ENCODE measurements around the gene AGTR2. TPM values are rescaled to one million over a fixed set of nuclear protein-coding genes. Genes with fewer than 3 reads are reported as not detected.

AGTR2 gene
- total and polyA plus RNA-seq, 2 of the 4 experiments (the other 2 are of a cell fraction) = not detected

- Histone ChIP-seq H3K79me1 (ENCODE audit: low read depth in 1 of 2, low read length in 2 of 2) (no peaks in the 10 kb centered on the region), H4K91ac (ENCODE audit: insufficient read depth, low read depth, low read length) (no peak overlapping the region), H3K4ac (ENCODE audit: low read depth, low read length) (no peak overlapping the region), H2AK5ac (ENCODE audit: low read depth, low read length) (no peak overlapping the region), H4K5ac (ENCODE audit: low read depth, low read length) (no peak overlapping the region), H3K4me2 (ENCODE audit: low read depth, low read length) (no peak overlapping the region), H3K23ac (ENCODE audit: low read depth, low read length) (no peak overlapping the region), H3K14ac (replicated peaks; ENCODE audit: low read depth, low read length) (no peak overlapping the region), H3K4me3 (ENCODE audit: insufficient read depth, low read depth, low read length) (no peak overlapping the region), H2BK20ac (ENCODE audit: low read depth, low read length) (no peak overlapping the region), H4K20me1 (ENCODE audit: insufficient read depth, low read length) (no peaks in the 10 kb centered on the region), H4K8ac (ENCODE audit: low read depth in 2 of 2, low read length in 2 of 2) (no peak overlapping the region), H3K4me1 (ENCODE audit: control insufficient read depth, insufficient read depth, low read length) (no peaks in the 10 kb centered on the region), H3K56ac (ENCODE audit: extremely low read depth, insufficient read depth, low read length) (no peak overlapping the region), H3K9me3 (ENCODE audit: control insufficient read depth, insufficient read depth, low read length) (no peaks in the 10 kb centered on the region), H3K9ac (ENCODE audit: low read depth, low read length) (no peak overlapping the region), H3K27ac (ENCODE audit: insufficient read depth, low read length) (no peak overlapping the region), H3K9me1 (ENCODE audit: insufficient read depth, low read length) (no peaks in the 10 kb centered on the region), H2AFZ (replicated peaks; ENCODE audit: low read length, poor library complexity) (no peak overlapping the region), H3K36me3 (ENCODE audit: control insufficient read depth, insufficient read depth, low read length) (no peaks in the 10 kb centered on the region), H3K18ac (ENCODE audit: low read depth, low read length) (no peak overlapping the region), H2AK9ac (replicated peaks; ENCODE audit: low read depth, low read length, poor library complexity) (no peak overlapping the region), H3K27me3 (ENCODE audit: control insufficient read depth, insufficient read depth, low read length) (no peaks in the 10 kb centered on the region; the same call in 1 of the 2 replicates), H2BK120ac (ENCODE audit: low read depth, low read length) (no peak overlapping the region), H2BK5ac (ENCODE audit: low read depth, low read length, poor library complexity, severe bottlenecking) (no peak overlapping the region), H2BK15ac (ENCODE audit: low read depth, low read length) (no peak overlapping the region)
- no CpG with 5 or more reads among the region's 1 CpG for WGBS, 2 experiments (ENCODE audit: extremely low coverage in 2 of 2, insufficient read length in 1 of 2)
- intact Hi-C loops (cut with micrococcal nuclease) = no loop called here
- dilution Hi-C loops (cut with HindIII; ENCODE audit: low sequenced_read_pairs, unreplicated experiment) = no loop called here
- CTCF ChIA-PET = no interaction called here
- in situ Hi-C loops (cut with MboI; ENCODE audit: low sequenced_read_pairs) = no loop called here
- no TSS peak for BruUV-seq (replicated peaks)
- ATAC-seq (ENCODE audit: low read depth) (no peak), DNase-seq (no peak)
- POLR2A ChIA-PET (ENCODE audit: unreplicated experiment) = no interaction called here
- TF ChIP-seq, protein P1, sequence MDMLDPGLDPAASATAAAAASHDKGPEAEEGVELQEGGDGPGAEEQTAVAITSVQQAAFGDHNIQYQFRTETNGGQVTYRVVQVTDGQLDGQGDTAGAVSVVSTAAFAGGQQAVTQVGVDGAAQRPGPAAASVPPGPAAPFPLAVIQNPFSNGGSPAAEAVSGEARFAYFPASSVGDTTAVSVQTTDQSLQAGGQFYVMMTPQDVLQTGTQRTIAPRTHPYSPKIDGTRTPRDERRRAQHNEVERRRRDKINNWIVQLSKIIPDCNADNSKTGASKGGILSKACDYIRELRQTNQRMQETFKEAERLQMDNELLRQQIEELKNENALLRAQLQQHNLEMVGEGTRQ (IDR thresholded peaks at IDR 0.05; ENCODE audit: low read depth, low read length) = no peak
- TF ChIP-seq FOS (IDR thresholded peaks at IDR 0.05; ENCODE audit: low read depth, low read length) (no peak), NFE2L2 (IDR thresholded peaks at IDR 0.05; ENCODE audit: low read depth, low read length) (no peak), POLR2A (IDR thresholded peaks at IDR 0.05; ENCODE audit: low read depth, low read length) (no peak), RCOR1 (IDR thresholded peaks at IDR 0.05; ENCODE audit: insufficient replicate concordance, low read length) (no peak), RFX5 (IDR thresholded peaks at IDR 0.05; ENCODE audit: low read depth, low read length) (no peak), MAFK (IDR thresholded peaks at IDR 0.05; ENCODE audit: low read depth, low read length) (no peak), CTCF (conservative IDR thresholded peaks at IDR 0.05; ENCODE audit: low read depth, low read length) (no peak), MXI1 (IDR thresholded peaks at IDR 0.05; ENCODE audit: borderline replicate concordance, low read depth, low read length) (no peak), CHD1 (IDR thresholded peaks at IDR 0.05; ENCODE audit: low read depth, low read length) (no peak), MAZ (IDR thresholded peaks at IDR 0.05; ENCODE audit: borderline replicate concordance, low read depth, low read length) (no peak), CEBPB (IDR thresholded peaks at IDR 0.05; ENCODE audit: low read depth, low read length) (no peak), SMC3 (IDR thresholded peaks at IDR 0.05; ENCODE audit: low read depth, low read length) (no peak), BHLHE40 (IDR thresholded peaks at IDR 0.05; ENCODE audit: low read depth, low read length) (no peak), RAD21 (IDR thresholded peaks at IDR 0.05; ENCODE audit: low read length) (no peak)
- TF ChIP-seq, protein P2, sequence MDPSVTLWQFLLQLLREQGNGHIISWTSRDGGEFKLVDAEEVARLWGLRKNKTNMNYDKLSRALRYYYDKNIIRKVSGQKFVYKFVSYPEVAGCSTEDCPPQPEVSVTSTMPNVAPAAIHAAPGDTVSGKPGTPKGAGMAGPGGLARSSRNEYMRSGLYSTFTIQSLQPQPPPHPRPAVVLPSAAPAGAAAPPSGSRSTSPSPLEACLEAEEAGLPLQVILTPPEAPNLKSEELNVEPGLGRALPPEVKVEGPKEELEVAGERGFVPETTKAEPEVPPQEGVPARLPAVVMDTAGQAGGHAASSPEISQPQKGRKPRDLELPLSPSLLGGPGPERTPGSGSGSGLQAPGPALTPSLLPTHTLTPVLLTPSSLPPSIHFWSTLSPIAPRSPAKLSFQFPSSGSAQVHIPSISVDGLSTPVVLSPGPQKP (IDR thresholded peaks at IDR 0.05; ENCODE audit: borderline replicate concordance, low read depth, low read length) = no peak
Measured at GRCh38 chrX:116181300-116181699, 10.8 kb downstream of the AGTR2 start.
